ENCODE results near the gene EPHB2.

The EPHB2 gene

DNA sequence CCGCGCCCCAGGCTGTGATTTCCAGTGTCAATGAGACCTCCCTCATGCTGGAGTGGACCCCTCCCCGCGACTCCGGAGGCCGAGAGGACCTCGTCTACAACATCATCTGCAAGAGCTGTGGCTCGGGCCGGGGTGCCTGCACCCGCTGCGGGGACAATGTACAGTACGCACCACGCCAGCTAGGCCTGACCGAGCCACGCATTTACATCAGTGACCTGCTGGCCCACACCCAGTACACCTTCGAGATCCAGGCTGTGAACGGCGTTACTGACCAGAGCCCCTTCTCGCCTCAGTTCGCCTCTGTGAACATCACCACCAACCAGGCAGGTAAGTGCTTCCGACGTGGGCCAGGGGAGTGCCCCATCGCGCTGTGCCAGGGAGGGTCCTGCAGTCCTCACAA lies 154.2 kb downstream of the EPHB2 start:
- no peak for DNase-seq

DNA sequence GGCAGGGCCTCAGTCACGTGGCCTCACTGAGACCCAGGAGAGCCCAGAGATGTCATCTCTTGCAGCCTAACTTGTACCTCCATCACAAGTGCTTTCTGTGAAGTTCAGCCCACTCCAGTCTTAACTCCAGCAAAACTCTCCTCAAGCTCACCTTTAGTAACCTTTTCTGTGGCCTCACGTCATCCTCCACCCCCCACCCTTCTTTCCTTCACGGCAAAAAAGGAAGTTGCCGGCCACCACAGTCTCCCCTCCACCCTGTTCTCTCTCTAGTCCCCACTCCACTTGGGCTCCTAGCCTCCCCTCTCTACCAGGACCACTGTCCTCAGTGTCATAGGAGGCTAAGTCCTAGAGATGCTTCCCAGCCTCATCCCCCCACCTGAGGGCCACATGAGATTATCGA lies 155.1 kb downstream of the EPHB2 start:
- DNase-seq = no peak

DNA sequence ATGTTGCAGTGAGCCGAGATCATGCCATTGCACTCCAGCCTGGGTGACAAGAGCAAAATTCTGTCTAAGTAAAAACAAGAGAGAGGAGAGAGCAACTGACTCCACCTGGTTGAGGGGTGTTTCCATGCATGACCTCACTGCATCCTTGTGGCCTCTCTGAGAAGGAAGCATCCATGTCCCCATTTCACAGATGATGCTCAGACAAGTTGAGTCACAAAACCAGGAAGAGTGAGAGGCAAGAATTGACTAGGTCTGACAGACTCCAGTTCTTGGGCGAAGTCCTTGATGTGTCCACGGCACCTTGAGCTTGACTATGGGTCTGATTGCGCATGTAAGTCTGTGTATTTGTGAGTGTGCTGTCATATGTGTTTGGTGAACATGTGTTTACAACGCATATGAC lies 156.2 kb downstream of the EPHB2 start:
- no peak for DNase-seq

DNA sequence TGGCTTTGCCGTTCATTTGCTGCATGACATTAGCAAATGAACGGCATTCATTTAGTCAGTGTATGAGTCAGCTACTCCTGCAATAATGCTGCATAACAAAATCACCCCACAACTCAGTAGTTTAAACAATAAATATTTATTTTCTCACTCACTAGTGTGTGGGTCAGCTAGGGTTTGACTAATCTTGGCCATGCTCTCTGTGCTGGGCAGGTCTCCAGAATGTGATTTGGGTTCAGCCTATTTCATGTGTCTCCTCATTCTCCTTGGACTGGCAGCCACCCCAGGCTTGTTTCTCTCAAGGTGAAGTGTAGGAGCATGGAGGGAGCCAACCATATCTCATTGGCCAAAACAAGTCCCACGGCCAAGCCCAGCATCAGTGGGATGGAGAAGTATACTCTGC lies 157.7 kb downstream of the EPHB2 start:
- DNase-seq = no peak

DNA sequence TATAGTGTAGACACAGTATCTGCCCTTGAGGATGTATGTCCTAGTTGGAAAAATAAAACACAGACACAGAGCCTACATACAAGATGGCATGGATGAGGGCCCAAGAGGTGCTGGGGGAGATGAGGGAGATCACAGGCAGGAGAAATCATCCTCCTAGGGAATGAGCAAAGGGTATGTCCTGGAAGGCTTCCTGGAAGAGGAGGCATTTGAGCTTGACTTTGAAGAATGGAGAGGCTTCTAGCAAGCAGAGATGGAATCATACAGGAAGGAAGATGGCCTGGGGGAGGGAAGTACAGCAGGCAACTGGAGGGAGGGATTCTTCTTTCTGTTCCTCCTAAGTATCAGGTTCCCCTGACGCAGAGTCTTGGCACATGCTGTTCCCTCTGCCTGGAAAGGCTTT lies 158.7 kb downstream of the EPHB2 start:
- no peak for DNase-seq

DNA sequence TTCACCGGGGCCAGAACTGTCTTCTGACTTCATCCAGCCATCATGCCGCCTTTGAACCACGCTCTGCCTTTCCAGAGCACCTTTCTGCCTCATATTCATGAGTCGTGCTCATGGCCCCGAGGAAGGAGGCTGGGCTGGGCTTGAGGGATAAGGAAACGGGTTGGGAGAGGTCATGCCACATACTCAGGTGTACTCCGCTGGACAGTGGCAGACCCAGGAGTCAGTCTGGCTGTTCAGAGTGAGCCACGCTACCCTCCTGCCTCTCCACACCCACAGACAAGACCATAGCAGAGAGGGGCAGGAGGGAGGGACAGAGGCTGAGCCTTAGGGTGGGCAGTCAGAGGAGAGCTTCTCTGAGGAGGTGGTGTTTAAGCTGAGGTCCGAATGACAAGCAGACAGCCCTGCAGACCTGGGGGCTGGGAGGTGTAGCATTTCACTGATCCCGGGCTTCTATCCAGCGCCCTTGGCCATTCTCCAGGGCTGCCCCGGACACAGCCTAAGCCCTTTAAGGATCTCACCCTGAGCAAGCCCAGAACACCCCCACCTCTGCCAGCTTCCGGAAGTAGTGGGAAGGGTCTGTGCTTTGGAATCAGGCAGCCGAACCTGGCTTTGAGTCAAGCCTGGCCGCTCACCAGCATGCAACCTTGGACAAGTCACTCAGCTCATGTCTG lies 159.7 kb downstream of the EPHB2 start:
- no peak for DNase-seq

DNA sequence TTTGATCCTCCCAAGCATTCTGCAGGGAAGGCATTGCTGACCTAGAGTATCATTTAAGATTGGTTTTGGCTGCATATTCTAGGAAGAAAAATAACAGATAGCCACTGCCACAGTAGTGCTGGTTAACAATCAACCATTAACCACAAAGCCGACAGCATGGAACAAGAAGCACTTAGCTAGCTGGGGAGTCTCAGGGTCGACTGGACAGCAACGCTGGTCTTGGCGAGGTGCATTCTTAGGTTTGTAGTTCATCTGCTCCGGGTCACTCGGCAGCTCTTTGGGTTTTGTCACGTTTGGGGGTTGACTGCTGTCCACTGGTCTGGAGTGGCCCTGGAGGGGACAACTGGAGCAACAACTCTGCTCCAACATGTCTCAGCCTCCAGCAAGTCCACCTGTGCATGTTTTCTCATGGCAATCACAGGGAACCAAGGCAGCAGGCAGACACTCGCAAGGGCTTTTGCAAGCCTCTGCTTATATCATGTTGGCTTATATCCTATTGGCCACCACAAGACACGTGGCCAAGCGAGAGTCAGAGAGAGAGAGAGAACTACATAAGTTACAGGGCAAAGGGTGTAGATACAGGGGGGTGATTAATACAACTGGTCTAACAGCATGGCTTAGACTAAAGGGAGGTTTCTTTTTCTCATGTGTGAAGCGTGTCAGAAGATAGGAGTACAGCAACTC lies 162.5 kb downstream of the EPHB2 start:
- no peak for DNase-seq

DNA sequence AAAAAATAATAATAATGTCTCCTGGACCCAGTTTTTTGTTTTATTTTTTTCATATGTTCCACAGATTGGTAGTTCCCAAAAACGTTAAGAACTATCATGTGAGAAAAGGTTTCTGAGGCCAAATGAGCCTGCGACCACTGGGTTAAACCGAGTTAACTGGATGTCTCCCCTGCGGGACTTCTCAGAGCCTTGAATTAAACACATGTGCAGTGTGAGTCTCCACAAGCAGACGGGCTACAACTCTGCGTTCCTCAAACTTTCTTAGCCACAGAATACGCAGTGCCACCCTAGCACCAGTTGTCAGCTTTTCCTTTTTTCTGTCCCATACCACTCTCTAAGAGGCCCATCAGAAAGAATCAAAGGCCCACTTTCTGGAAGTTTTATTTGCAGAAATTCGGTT lies 164.1 kb downstream of the EPHB2 start:
- no peak for DNase-seq

DNA sequence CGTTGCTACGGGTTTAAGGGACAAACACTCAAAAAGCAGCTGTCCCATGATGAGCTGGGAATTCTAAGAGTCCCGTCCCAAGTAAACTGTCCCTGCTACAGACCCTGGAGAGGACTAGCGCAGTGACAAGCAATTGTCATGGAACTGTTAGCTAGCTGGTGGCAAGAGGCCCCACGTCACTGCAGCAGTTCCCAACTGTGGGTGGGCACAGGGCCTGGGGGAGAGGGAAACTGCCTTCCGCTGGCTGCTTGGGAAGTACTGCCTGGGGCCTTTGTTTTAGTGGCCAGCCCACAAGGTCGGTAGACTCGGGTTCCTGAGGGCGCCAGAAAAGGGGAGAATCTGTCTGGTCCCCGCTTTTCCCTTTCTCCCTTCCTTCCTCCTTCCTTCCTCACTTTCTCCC lies 164.6 kb downstream of the EPHB2 start:
- no peak for DNase-seq

DNA sequence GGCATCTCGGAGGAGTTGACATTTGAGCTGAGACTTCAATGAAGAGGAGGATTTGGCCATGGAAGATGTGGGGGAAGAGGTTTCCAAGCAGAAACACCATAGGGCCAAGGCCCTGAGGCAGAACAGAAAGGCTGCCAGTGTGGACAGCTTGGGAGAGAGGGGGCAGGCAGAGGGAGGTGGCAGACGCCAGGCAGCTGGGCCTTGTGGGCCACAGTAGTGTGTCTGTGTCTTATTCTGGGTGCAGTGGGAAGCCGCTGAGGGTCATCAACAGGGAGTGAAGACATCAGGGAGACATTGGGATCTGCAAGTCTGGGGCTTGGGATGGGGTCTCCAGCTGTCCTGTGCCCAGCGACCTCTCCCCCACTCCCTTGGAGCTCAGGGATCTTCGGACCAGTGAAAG lies 165.2 kb downstream of the EPHB2 start:
- no peak for DNase-seq

DNA sequence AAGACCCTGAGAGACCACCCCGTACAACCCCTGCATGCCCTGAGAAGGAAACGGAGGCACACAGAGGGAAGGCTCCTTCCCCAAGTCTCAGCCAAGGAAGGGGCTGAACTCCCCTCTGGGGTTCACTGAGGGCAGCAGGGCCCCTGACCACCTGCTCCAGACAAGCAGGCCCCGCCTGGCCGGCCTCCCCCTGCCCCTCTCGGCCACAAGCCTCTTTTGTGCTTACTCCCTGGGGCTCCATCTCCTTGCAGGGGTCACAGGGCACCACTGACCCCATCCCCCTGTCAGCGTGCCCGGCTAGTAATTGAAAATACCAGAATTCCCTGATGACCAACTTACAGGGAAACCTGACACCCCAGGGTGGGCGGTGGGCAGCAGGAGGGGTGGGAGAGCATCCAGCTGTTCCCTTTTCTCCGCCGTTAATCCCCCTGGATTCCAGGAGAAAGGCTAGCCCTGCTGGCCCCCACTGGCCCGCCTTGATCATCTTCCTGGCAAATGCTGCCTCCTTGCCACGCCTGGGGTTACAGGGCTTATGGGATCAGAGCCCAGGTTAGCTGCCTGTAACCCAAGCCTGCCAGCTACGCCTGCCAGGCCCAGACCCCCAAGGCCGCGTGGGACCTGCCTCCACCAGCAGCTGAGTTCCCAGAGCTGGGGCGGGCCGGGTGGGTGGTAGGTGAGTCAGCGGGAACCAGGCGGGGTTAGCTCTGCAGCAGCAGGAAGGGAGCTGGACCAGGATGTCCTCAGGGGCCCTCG lies 165.9 kb downstream of the EPHB2 start:
- DNase-seq = no peak

DNA sequence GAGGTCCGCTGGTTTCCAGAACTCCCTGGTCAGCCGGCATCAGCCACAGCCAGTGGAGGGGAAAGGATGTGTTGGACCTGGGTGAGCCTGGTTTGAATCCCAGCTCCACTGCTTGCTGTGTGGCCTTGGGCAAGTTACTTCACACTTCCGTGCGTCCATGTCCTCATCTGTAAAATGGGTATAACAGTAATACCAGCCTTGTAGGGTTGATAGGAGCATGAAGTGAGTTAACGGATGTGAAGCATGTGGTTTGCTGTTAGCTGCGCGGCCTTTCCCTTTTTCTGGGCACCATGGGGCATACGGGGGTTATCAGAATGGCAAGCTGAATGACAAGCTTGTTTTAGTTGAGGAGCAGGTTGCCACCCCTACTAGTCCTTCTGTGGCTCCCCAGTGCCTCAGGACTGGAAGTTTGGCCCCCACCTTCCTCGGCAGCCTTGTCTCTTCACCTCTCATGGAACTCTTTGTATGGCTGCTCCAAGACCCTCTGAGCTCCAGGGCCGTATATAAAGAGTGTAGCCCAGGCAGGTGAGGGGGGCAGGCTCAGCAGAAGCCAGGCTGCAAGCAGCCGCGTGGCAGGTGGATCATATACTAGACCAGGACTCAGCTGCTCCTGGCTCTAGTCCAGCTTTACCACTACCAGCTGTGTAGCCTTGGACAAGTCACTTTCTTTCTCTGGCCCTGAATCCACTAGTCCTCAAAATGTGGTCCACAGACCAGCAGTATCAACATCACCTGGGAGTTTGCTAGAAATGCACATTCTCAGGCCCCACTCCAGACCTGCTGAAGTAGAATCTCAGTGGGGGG lies 166.7 kb downstream of the EPHB2 start:
- DNase-seq = no peak

DNA sequence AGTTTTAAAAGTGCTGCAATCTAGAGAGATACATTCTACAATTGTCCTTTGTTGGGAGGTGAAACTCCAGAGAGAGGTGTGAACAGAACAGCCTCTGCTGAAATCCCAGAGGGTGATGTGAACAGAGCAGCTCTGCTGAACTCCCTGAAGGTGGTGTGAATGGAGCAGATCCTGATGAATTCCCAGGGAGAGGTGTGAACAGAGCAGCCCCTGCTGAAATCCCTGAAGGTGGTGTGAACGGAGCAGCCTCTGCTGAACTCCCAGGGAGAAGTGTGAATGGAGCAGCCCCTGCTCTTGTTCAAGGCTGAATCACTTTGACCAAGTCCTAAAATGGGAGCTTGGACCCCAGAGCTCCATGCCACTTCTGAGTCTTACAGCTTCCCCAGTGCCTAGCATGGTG lies 167.3 kb downstream of the EPHB2 start:
- DNase-seq = no peak

DNA sequence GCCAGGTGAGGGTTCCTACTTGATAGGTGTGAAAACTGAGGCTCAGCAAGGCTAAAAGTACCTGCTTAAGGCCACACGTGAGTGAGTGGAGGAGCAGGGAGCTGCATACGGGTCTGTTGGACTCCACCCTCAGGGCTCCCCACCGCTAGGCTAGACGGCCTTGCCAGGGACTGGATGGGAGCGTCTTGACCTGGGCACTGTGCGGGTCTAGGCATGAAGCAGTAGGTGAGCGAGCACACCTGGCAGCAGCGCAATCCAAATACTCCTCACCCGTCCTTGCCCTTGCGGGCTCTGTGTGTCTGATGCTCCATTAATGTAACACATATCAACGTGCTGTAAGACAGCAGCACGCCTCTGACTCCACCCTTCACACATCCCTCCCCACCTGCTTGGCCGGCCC lies 168.0 kb downstream of the EPHB2 start:
- no peak for DNase-seq

DNA sequence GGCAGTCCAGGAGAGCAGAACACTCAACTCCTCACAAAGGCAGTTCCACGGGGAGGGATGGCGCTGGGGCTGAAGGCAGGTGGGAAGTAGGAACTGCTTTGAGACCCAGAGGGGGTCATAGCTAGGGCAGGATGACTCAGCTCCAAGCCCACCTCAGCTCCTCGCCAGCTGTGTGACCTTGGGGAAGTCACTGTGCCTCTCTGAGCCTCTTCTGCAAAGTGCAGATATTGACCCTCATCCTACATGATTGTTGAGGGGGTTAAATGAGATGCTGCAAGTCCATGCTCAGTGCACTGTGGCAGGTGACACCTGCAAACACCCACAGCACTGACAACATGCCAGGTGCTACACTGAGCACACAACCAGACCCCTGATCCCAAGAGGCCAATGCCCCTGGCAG lies 168.8 kb downstream of the EPHB2 start:
- DNase-seq = no peak

DNA sequence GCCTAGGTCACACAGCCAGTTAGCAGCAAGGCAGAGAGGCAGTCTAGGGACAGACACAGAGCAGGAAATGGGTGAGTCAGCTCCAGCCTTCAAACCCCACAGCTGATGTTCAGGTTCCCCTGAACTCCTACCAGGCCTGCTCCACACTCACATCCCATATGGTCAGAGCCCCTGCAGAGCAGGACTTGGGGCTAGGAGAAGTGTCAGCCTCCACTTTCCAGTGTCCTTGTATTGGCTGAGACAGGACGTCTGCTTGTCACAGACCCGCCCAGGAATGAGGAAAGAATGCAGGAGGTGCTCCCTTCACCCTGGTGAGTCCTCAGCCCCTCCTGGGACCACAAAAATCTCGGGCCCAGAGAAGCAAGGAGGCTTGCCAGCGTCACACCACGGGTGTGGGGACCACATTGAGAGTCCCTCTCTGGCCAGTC lies 169.5 kb downstream of the EPHB2 start:
- no peak for DNase-seq

DNA sequence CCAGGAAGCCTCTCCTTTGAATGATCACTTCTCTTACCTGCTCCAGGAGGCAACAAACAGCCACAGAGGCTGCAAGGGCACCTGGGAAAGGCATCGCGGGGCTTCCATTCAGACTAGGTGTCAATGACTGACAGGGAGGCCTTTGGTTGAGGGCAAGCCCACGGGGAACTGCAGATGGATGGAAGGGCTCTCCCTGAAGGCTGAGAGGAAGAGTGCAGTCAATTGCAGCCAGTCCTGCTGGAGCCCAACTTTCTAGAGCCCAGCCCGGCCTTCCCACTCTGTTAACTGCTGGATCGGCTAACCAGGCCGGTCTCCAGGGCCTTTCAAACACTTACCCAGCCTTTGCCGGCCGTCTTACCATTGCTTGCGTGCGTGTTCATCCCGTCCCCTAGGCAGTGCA lies 172.8 kb downstream of the EPHB2 start:
- DNase-seq = no peak

DNA sequence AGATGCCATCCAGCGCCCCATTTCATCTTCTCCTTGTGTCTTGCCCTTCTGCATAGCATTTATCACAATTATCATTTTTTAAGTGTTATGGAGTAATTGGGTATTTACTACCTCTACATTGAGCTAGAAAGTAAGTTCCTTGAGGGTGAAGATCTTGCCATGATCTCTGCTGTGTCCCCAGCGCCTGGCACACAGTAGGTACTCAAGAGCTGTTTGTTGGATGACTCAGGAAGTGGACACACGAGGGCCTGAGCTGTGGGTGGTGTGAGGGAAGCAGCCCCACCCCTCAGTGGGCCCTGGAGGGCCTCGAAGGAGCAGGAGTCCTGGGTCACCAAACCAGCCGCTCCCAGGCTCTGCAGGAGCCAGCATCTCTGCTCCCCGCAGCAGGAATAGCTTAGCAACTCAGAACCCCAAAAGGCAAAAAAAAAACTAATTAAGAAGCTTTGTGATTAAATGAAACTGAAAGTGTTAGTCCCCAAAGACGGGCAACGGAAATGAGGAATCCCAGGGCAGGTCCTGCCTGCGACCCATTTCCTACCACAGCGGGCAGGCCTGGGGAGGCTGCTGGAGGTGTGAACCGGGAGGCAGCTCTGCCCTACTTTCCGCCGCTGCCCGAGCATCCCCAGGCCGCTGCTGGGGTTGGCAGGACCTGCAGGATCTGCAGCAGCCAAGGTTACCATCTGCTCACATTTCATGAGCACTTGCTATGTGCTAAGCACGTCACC lies 174.3 kb downstream of the EPHB2 start:
- DNase-seq = no peak

DNA sequence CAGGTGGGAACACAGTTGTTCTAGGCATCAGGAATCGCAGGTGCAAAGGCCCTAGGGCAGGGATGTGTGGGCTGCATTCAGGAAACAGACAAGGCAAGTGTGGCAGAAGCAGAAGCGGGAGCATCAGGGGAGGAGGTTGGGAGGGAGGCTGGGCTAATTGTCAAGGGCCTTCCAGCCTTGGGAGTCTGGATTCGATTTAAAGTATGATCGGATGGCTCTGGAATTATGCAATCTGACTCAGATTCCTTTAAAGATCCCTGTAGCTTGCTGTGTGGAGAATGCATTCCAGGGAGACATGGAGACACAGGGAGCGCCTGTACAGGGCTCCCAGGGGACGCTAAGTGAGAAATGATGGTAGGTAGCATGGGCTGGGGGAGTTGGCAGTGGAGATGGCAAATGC lies 175.6 kb downstream of the EPHB2 start:
- DNase-seq = no peak

DNA sequence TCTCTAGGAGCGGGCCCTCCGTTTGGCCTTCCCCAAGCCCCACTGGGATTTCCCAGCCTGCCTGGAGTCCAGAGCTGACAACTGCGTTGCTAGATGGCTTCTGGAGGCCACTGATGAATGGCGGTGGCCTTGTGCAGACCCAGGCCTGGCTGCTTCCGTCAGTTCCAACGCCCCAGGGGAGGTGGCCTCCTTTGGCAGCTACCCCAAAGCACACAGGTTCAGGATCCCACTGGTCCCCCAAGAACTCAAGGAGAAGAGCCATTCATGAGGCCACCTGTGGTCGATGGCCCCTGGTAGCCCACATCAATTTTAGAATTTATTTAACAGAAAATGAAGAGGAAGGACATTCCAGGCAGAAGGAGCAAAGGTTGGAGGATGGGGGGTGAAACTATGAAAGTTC lies 176.9 kb downstream of the EPHB2 start:
- DNase-seq = no peak

DNA sequence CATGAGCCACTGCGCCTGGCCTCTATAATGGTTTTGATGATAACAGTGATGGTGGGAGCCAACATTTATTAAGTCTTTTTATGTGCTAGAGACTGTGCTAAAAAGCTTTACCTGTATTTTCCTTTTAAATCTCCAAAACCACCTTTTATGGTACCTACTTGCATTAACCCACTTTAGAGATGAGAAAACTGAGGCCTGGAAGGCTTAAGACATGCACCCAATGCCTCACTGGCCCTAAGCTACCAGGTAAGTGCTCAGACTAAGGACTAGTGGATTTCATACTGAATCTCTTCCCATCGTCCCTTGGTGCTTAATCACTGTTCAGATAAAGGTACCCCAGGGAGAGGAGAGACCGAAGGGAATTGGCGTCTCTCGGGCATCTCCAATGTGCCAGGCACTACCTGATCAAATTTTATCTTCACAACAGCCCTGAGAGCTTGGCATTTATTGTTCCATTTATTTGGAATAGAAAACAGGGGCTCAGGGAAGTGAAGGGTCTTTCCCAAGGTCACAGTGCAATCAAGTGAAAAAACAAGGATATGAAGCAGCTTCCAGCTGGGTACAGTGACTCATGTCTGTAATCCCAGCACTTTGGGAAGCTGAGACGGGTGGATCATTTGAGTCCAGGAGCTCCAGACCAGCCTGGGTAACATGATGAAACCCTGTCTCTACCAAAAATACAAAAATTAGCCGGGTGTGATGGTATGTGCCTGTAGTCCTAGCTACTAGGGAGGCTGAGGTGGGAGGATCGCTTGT lies 177.9 kb downstream of the EPHB2 start:
- no peak for DNase-seq

Data from CD4-positive, alpha-beta T cell treated with Interleukin-17A for 4 hours (primary cell).